SJSA1 (cell line): ENCODE data around the gene LMNB1. TPM values are rescaled to one million over a fixed set of nuclear protein-coding genes. Genes with fewer than 3 reads are reported as not detected.
"Not testable (repeated sequence)": the region's sequence is repeated elsewhere in the genome, so short reads cannot be mapped to it uniquely, and the experiment has no call there.

ENCODE experiments used
- DNase-seq, 2 experiments: peaks; one replicate each; pipeline ENCODE4 v3.0.0-alpha.2; 2015 to 2020; ENCODE audit warnings: low spot score in 2 of 2, low read depth in 1 of 2
- H3K27ac ChIP-seq: fragments of 250-450 bp; sonication (Bioruptor Pico); 2 replicates; pipeline ENCODE4 v1.5.1; 2020; ENCODE audit warnings: mild to moderate bottlenecking, moderate library complexity
- H3K27me3 ChIP-seq: fragments of 250-450 bp; sonication (Bioruptor Pico); replicated peaks from 2 replicates; pipeline ENCODE4 v1.5.1; 2020; ENCODE audit warnings: mild to moderate bottlenecking, moderate library complexity
- H3K36me3 ChIP-seq: fragments of 250-450 bp; sonication (Bioruptor Pico); 2 replicates; pipeline ENCODE4 v1.5.1; 2020; ENCODE audit warnings: mild to moderate bottlenecking
- H3K4me1 ChIP-seq: fragments of 250-450 bp; sonication (Bioruptor Pico); replicated peaks from 2 replicates; pipeline ENCODE4 v1.6.1; 2021; ENCODE audit warnings: mild to moderate bottlenecking
- H3K4me3 ChIP-seq: fragments of 250-450 bp; sonication (Bioruptor Pico); 2 replicates; pipeline ENCODE4 v1.5.1; 2020; ENCODE audit warnings: mild to moderate bottlenecking
- H3K9me3 ChIP-seq: fragments of 250-450 bp; sonication (Bioruptor Pico); replicated peaks from 2 replicates; pipeline ENCODE4 v1.5.1; 2020; ENCODE audit warnings: mild to moderate bottlenecking
- total RNA-seq: library from RNA; depleted of rRNA; stranded (reverse); fragments of >200 nt; shearing (Covaris generic); gene quantifications from 2 replicates; pipeline ENCODE4 v1.2.3, GENCODE V29; 2014

LMNB1 gene
- total RNA-seq, 1 experiment from 2014 or later = 241 TPM

GRCh38 chr5:126847456-126847820, 70.5 kb downstream of the LMNB1 start:
- no peaks in the 10 kb centered on the region for H3K36me3 ChIP-seq
- H3K9me3 ChIP-seq = no peaks in the 10 kb centered on the region
- H3K27me3 ChIP-seq = no peaks in the 10 kb centered on the region
- H3K27ac ChIP-seq = no peak overlapping the region
- DNase-seq = no peak
- no peaks in the 10 kb centered on the region for H3K4me1 ChIP-seq
- H3K4me3 ChIP-seq = no peak overlapping the region

GRCh38 chr5:126847826-126848251, 70.9 kb downstream of the LMNB1 start:
- H3K4me3 ChIP-seq = no peak overlapping the region
- no peaks in the 10 kb centered on the region for H3K4me1 ChIP-seq
- H3K9me3 ChIP-seq = no peaks in the 10 kb centered on the region
- no peaks in the 10 kb centered on the region for H3K27me3 ChIP-seq
- no peak for DNase-seq
- no peaks in the 10 kb centered on the region for H3K36me3 ChIP-seq
- H3K27ac ChIP-seq = no peak overlapping the region

GRCh38 chr5:126848253-126848652, 71.3 kb downstream of the LMNB1 start:
- no peaks in the 10 kb centered on the region for H3K9me3 ChIP-seq
- no peaks in the 10 kb centered on the region for H3K27me3 ChIP-seq
- no peaks in the 10 kb centered on the region for H3K36me3 ChIP-seq
- H3K4me3 ChIP-seq = no peak overlapping the region
- no peak for DNase-seq
- H3K4me1 ChIP-seq = no peaks in the 10 kb centered on the region
- no peak overlapping the region for H3K27ac ChIP-seq

- Histone ChIP-seq H3K4me3 (no peak overlapping the region), H3K9me3 (no peaks in the 10 kb centered on the region), H3K27ac (no peak overlapping the region), H3K36me3 (no peaks in the 10 kb centered on the region), H3K27me3 (no peaks in the 10 kb centered on the region), H3K4me1 (no peaks in the 10 kb centered on the region)
- DNase-seq = no peak
Observed at GRCh38 chr5:126849101-126849678, 72.3 kb downstream of the LMNB1 start.

- H3K4me1 ChIP-seq = no peaks in the 10 kb centered on the region
- H3K27ac ChIP-seq = no peak overlapping the region
- no peak for DNase-seq
- no peak overlapping the region for H3K4me3 ChIP-seq
- no peaks in the 10 kb centered on the region for H3K36me3 ChIP-seq
- H3K9me3 ChIP-seq = no peaks in the 10 kb centered on the region
- H3K27me3 ChIP-seq = no peaks in the 10 kb centered on the region
Observed at GRCh38 chr5:126851501-126852011, 74.6 kb downstream of the LMNB1 start.

GRCh38 chr5:126852091-126852571, 75.2 kb downstream of the LMNB1 start:
- DNase-seq = no peak

GRCh38 chr5:126852841-126853271, 75.9 kb downstream of the LMNB1 start:
- H3K9me3 ChIP-seq = no peaks in the 10 kb centered on the region
- DNase-seq = no peak
- no peak overlapping the region for H3K27ac ChIP-seq

More at GRCh38 chr5:126852091-126852571, 75.2 kb downstream of the LMNB1 start:
- H3K4me1 ChIP-seq = no peaks in the 10 kb centered on the region
- no peaks in the 10 kb centered on the region for H3K27me3 ChIP-seq
- no peaks in the 10 kb centered on the region for H3K36me3 ChIP-seq
- no peak overlapping the region for H3K27ac ChIP-seq
- H3K4me3 ChIP-seq = no peak overlapping the region
- no peaks in the 10 kb centered on the region for H3K9me3 ChIP-seq

GRCh38 chr5:126853541-126854307, 76.8 kb downstream of the LMNB1 start:
- H3K4me1 ChIP-seq, DNase-seq, H3K27me3 ChIP-seq, H3K36me3 ChIP-seq, H3K9me3 ChIP-seq, H3K27ac ChIP-seq, H3K4me3 ChIP-seq: not testable (repeated sequence)

More at GRCh38 chr5:126852841-126853271, 75.9 kb downstream of the LMNB1 start:
- no peak overlapping the region for H3K4me3 ChIP-seq
- H3K36me3 ChIP-seq = no peaks in the 10 kb centered on the region
- no peaks in the 10 kb centered on the region for H3K27me3 ChIP-seq
- H3K4me1 ChIP-seq = no peaks in the 10 kb centered on the region

- Histone ChIP-seq H3K27me3 (no peaks in the 10 kb centered on the region), H3K36me3 (no peaks in the 10 kb centered on the region)
- DNase-seq = no peak
Observed at GRCh38 chr5:126854526-126855110, 77.7 kb downstream of the LMNB1 start.

GRCh38 chr5:126855266-126855665, 78.3 kb downstream of the LMNB1 start:
- no peaks in the 10 kb centered on the region for H3K36me3 ChIP-seq
- no peak for DNase-seq

More at GRCh38 chr5:126854526-126855110, 77.7 kb downstream of the LMNB1 start:
- H3K4me1 ChIP-seq = no peaks in the 10 kb centered on the region
- H3K4me3 ChIP-seq = no peak overlapping the region
- no peak overlapping the region for H3K27ac ChIP-seq
- no peaks in the 10 kb centered on the region for H3K9me3 ChIP-seq

GRCh38 chr5:126857472-126858410, 80.8 kb downstream of the LMNB1 start:
- DNase-seq = no peak
- Histone ChIP-seq H3K27me3 (no peaks in the 10 kb centered on the region), H3K27ac (no peak overlapping the region), H3K4me1 (no peaks in the 10 kb centered on the region), H3K36me3 (no peaks in the 10 kb centered on the region), H3K9me3 (no peaks in the 10 kb centered on the region), H3K4me3 (no peak overlapping the region)

More at GRCh38 chr5:126855266-126855665, 78.3 kb downstream of the LMNB1 start:
- Histone ChIP-seq H3K27me3 (no peaks in the 10 kb centered on the region), H3K27ac (no peak overlapping the region), H3K9me3 (no peaks in the 10 kb centered on the region), H3K4me3 (no peak overlapping the region), H3K4me1 (no peaks in the 10 kb centered on the region)

- no peak overlapping the region for H3K27ac ChIP-seq
- H3K4me1 ChIP-seq = no peaks in the 10 kb centered on the region
- H3K27me3 ChIP-seq = no peaks in the 10 kb centered on the region
- no peaks in the 10 kb centered on the region for H3K36me3 ChIP-seq
- H3K9me3 ChIP-seq = no peaks in the 10 kb centered on the region
- DNase-seq = no peak
- no peak overlapping the region for H3K4me3 ChIP-seq
Observed at GRCh38 chr5:126858441-126858840, 81.5 kb downstream of the LMNB1 start.

- no peaks in the 10 kb centered on the region for H3K36me3 ChIP-seq
- no peak for DNase-seq
- H3K27me3 ChIP-seq = no peaks in the 10 kb centered on the region
- no peaks in the 10 kb centered on the region for H3K9me3 ChIP-seq
- H3K27ac ChIP-seq = no peak overlapping the region
- H3K4me3 ChIP-seq = no peak overlapping the region
- H3K4me1 ChIP-seq = no peaks in the 10 kb centered on the region
Observed at GRCh38 chr5:126863402-126863801, 86.5 kb downstream of the LMNB1 start.
